ENCODE measurements around the gene TMPRSS11A. TPM values are rescaled to one million over a fixed set of nuclear protein-coding genes. Genes with fewer than 3 reads are reported as not detected.

The TMPRSS11A gene
- total and polyA plus RNA-seq, 2 experiments from 2014 or later: not detected

DNA sequence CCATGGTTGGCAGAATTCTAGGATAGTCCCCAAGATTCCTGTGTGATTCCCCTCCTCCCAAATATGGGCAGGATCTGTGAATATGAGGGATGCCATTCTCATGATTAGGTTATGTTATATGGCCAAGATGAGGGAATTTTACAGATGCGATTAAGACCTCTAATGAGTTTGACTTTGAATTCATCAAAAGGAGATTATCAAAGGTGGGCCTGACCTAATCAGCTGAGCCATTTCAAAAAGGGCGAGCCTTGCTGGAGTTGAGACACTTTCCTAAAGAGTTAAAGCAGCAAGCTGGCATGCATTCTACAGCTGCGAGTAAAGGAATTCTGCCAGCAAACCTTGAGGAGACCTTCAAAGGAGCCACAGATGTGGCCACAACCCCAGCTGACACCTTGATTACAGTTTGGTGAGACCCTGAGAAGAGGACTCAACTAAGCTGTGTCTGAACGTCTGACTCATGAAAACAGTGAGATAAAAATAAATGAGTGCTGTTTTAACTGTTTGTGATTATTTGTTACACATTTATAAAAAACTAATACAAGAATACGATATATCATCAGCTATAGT lies 47.8 kb downstream of the TMPRSS11A start (continued):
- TF ChIP-seq, protein P1, sequence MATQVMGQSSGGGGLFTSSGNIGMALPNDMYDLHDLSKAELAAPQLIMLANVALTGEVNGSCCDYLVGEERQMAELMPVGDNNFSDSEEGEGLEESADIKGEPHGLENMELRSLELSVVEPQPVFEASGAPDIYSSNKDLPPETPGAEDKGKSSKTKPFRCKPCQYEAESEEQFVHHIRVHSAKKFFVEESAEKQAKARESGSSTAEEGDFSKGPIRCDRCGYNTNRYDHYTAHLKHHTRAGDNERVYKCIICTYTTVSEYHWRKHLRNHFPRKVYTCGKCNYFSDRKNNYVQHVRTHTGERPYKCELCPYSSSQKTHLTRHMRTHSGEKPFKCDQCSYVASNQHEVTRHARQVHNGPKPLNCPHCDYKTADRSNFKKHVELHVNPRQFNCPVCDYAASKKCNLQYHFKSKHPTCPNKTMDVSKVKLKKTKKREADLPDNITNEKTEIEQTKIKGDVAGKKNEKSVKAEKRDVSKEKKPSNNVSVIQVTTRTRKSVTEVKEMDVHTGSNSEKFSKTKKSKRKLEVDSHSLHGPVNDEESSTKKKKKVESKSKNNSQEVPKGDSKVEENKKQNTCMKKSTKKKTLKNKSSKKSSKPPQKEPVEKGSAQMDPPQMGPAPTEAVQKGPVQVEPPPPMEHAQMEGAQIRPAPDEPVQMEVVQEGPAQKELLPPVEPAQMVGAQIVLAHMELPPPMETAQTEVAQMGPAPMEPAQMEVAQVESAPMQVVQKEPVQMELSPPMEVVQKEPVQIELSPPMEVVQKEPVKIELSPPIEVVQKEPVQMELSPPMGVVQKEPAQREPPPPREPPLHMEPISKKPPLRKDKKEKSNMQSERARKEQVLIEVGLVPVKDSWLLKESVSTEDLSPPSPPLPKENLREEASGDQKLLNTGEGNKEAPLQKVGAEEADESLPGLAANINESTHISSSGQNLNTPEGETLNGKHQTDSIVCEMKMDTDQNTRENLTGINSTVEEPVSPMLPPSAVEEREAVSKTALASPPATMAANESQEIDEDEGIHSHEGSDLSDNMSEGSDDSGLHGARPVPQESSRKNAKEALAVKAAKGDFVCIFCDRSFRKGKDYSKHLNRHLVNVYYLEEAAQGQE (IDR thresholded peaks at IDR 0.05; ENCODE audit: unreplicated experiment): no peak
- TF ChIP-seq, protein P2, sequence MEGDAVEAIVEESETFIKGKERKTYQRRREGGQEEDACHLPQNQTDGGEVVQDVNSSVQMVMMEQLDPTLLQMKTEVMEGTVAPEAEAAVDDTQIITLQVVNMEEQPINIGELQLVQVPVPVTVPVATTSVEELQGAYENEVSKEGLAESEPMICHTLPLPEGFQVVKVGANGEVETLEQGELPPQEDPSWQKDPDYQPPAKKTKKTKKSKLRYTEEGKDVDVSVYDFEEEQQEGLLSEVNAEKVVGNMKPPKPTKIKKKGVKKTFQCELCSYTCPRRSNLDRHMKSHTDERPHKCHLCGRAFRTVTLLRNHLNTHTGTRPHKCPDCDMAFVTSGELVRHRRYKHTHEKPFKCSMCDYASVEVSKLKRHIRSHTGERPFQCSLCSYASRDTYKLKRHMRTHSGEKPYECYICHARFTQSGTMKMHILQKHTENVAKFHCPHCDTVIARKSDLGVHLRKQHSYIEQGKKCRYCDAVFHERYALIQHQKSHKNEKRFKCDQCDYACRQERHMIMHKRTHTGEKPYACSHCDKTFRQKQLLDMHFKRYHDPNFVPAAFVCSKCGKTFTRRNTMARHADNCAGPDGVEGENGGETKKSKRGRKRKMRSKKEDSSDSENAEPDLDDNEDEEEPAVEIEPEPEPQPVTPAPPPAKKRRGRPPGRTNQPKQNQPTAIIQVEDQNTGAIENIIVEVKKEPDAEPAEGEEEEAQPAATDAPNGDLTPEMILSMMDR (conservative IDR thresholded peaks at IDR 0.05; ENCODE audit: low read depth in 2 of 2): no peak
- TF ChIP-seq EZH2 (IDR thresholded peaks at IDR 0.05; ENCODE audit: low read depth, unreplicated experiment) (no peak), STAT1 (IDR thresholded peaks at IDR 0.05; ENCODE audit: unreplicated experiment) (no peak), NANOG (IDR thresholded peaks at IDR 0.05; ENCODE audit: borderline replicate concordance) (no peak)

DNA sequence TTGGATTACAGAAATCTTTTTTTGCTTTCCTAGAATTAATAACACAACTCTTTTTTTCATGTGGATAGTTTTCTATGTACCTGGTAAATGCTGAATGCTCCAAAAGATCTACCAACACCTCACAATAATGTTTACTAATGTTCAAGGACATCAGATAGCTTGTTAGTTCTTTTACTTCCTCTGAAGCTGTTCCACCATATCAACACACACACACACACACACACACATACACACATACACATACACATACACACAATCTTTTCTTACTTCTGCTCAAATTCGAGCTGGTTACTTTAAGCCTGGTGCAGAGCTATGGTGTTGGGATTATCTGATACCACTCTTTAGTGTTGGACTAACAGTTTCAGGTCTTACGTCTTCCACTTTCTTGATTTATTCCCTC lies 51.2 kb downstream of the TMPRSS11A start:
- Mint-ChIP-seq H3K4me3 (no peak overlapping the region), H3K9me3 (no peaks in the 10 kb centered on the region), H3K27ac (no peak overlapping the region), H3K27me3 (ENCODE audit: insufficient read depth, low read depth, poor library complexity) (no peaks in the 10 kb centered on the region), H3K4me1 (no peaks in the 10 kb centered on the region), H3K36me3 (ENCODE audit: low read depth) (no peaks in the 10 kb centered on the region)
- no peaks in the 10 kb centered on the region for H3K4me1 ChIP-seq (ENCODE audit: insufficient read depth)
- no peaks in the 10 kb centered on the region for H3F3A ChIP-seq (replicated peaks; ENCODE audit: low read depth)
- H3K4me2 ChIP-seq: no peak overlapping the region
- no peak overlapping the region for H3K27ac ChIP-seq (ENCODE audit: low read depth)
- no peaks in the 10 kb centered on the region for H4K20me1 ChIP-seq (replicated peaks; ENCODE audit: insufficient read depth)
- no peak overlapping the region for H3K4me3 ChIP-seq
- no peaks in the 10 kb centered on the region for H3K9me2 ChIP-seq (ENCODE audit: insufficient read depth)
- no peaks in the 10 kb centered on the region for H3K27me3 ChIP-seq (ENCODE audit: insufficient read depth)
- DNase-seq (ENCODE audit: low spot score) (no peak), ATAC-seq (no peak)
- H2AFZ ChIP-seq: no peak overlapping the region
- no peaks in the 10 kb centered on the region for H3K79me2 ChIP-seq (replicated peaks; ENCODE audit: insufficient read depth)
- H3K36me3 ChIP-seq (ENCODE audit: insufficient read depth): no peaks in the 10 kb centered on the region
- TF ChIP-seq, protein P3, sequence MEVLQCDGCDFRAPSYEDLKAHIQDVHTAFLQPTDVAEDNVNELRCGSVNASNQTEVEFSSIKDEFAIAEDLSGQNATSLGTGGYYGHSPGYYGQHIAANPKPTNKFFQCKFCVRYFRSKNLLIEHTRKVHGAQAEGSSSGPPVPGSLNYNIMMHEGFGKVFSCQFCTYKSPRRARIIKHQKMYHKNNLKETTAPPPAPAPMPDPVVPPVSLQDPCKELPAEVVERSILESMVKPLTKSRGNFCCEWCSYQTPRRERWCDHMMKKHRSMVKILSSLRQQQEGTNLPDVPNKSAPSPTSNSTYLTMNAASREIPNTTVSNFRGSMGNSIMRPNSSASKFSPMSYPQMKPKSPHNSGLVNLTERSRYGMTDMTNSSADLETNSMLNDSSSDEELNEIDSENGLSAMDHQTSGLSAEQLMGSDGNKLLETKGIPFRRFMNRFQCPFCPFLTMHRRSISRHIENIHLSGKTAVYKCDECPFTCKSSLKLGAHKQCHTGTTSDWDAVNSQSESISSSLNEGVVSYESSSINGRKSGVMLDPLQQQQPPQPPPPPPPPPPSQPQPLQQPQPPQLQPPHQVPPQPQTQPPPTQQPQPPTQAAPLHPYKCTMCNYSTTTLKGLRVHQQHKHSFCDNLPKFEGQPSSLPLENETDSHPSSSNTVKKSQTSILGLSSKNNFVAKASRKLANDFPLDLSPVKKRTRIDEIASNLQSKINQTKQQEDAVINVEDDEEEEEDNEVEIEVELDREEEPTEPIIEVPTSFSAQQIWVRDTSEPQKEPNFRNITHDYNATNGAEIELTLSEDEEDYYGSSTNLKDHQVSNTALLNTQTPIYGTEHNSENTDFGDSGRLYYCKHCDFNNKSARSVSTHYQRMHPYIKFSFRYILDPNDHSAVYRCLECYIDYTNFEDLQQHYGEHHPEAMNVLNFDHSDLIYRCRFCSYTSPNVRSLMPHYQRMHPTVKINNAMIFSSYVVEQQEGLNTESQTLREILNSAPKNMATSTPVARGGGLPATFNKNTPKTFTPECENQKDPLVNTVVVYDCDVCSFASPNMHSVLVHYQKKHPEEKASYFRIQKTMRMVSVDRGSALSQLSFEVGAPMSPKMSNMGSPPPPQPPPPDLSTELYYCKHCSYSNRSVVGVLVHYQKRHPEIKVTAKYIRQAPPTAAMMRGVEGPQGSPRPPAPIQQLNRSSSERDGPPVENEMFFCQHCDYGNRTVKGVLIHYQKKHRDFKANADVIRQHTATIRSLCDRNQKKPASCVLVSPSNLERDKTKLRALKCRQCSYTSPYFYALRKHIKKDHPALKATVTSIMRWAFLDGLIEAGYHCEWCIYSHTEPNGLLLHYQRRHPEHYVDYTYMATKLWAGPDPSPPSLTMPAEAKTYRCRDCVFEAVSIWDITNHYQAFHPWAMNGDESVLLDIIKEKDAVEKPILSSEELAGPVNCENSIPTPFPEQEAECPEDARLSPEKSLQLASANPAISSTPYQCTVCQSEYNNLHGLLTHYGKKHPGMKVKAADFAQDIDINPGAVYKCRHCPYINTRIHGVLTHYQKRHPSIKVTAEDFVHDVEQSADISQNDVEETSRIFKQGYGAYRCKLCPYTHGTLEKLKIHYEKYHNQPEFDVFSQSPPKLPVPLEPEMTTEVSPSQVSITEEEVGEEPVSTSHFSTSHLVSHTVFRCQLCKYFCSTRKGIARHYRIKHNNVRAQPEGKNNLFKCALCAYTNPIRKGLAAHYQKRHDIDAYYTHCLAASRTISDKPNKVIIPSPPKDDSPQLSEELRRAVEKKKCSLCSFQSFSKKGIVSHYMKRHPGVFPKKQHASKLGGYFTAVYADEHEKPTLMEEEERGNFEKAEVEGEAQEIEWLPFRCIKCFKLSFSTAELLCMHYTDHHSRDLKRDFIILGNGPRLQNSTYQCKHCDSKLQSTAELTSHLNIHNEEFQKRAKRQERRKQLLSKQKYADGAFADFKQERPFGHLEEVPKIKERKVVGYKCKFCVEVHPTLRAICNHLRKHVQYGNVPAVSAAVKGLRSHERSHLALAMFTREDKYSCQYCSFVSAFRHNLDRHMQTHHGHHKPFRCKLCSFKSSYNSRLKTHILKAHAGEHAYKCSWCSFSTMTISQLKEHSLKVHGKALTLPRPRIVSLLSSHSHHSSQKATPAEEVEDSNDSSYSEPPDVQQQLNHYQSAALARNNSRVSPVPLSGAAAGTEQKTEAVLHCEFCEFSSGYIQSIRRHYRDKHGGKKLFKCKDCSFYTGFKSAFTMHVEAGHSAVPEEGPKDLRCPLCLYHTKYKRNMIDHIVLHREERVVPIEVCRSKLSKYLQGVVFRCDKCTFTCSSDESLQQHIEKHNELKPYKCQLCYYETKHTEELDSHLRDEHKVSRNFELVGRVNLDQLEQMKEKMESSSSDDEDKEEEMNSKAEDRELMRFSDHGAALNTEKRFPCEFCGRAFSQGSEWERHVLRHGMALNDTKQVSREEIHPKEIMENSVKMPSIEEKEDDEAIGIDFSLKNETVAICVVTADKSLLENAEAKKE (CRISPR knock-in tag; IDR thresholded peaks at IDR 0.05): no peak
- TF ChIP-seq, protein P4, sequence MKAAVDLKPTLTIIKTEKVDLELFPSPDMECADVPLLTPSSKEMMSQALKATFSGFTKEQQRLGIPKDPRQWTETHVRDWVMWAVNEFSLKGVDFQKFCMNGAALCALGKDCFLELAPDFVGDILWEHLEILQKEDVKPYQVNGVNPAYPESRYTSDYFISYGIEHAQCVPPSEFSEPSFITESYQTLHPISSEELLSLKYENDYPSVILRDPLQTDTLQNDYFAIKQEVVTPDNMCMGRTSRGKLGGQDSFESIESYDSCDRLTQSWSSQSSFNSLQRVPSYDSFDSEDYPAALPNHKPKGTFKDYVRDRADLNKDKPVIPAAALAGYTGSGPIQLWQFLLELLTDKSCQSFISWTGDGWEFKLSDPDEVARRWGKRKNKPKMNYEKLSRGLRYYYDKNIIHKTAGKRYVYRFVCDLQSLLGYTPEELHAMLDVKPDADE (IDR thresholded peaks at IDR 0.05): no peak
- TF ChIP-seq EZH2 (IDR thresholded peaks at IDR 0.05; ENCODE audit: low read depth, unreplicated experiment) (no peak), EZH2phosphoT487 (IDR thresholded peaks at IDR 0.05; ENCODE audit: unreplicated experiment) (no peak)
